Colonic mucosa (tissue), 4 donors: ENCODE data around the gene S100A4. TPM values are rescaled to one million over a fixed set of nuclear protein-coding genes. Genes with fewer than 3 reads are reported as not detected.
"Not testable (repeated sequence)": the region's sequence is repeated elsewhere in the genome, so short reads cannot be mapped to it uniquely, and the experiment has no call there.

Experiments used
- DNase-seq: peaks from one replicate; pipeline ENCODE4 v3.0.0-alpha.2; 2020
- H3K27ac ChIP-seq: fragments of 200-600 bp; one replicate; pipeline ENCODE4 v1.8.0; 2021
- H3K27me3 ChIP-seq: fragments of 200-600 bp; one replicate; pipeline ENCODE4 v1.8.0; 2021
- H3K36me3 ChIP-seq: fragments of 200-600 bp; one replicate; pipeline ENCODE4 v1.8.0; 2021
- H3K4me1 ChIP-seq: fragments of 200-600 bp; one replicate; pipeline ENCODE4 v1.8.0; 2021; ENCODE audit warnings: mild to moderate bottlenecking
- H3K4me3 ChIP-seq: fragments of 200-600 bp; one replicate; pipeline ENCODE4 v1.8.0; 2021
- H3K9ac ChIP-seq, 2 donors: one replicate each; pipeline ENCODE4 v1.7.0; 2013; ENCODE audit warnings: control low read depth in 2 of 2, low read depth in 2 of 2, low read length in 2 of 2
- H3K9me3 ChIP-seq: fragments of 200-600 bp; one replicate; pipeline ENCODE4 v1.8.0; 2021
- intact Hi-C: fragments of 100-400 bp; cut with DNase I; formaldehyde crosslinking; loops from one replicate; pipeline ENCODE4 v1.14.1; 2022
- total RNA-seq, 2 donors: library from RNA; stranded (reverse); fragmentation: NEBNext Ultra II Directional in 1 of 2; extraction: Animal tissue kit (Norgen Biotek cat#: 25700) in 1 of 2; gene quantifications; one replicate each; pipeline ENCODE4 v1.2.1, GENCODE V29; 2021
- TF ChIP-seq, protein P1 (sequence below): fragments of 200-600 bp; IDR thresholded peaks from one replicate; pipeline ENCODE4 v1.8.0; 2022; ENCODE audit warnings: antibody characterized with exemption, mild to moderate bottlenecking
- donor health status: healthy.
- donor health status: DM: no; HTN: no; CAD: no.
- donor health status: DM: no; HTN: no; CAD: no.

The S100A4 gene
- total RNA-seq, 2 donors from 2014 or later, result 41.8 to 83.8 TPM

DNA sequence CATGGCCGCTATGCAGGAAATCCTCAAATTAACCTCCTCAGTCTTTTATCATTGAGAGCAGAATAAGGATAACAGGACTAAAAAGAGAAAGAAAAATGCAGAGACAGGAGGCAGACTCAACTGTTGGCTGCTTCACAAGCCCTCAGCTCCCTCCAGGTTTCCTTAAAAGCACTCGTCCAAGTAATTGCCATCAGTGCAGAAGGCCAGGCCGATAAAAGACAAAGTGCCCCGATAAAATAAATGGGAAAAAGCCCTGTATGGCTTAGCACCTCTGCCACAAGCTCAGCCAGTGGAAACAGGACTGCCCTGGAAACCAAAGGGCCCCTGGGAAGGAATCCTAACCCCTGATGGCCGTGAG lies 17.9 kb downstream of the S100A4 start:
- H3K27me3 ChIP-seq, result no peaks in the 10 kb centered on the region
- no peak for DNase-seq
- H3K9me3 ChIP-seq, result no peaks in the 10 kb centered on the region
- H3K27ac ChIP-seq, result no peak overlapping the region
- H3K9ac ChIP-seq, result no peak overlapping the region
- TF ChIP-seq, protein P1, sequence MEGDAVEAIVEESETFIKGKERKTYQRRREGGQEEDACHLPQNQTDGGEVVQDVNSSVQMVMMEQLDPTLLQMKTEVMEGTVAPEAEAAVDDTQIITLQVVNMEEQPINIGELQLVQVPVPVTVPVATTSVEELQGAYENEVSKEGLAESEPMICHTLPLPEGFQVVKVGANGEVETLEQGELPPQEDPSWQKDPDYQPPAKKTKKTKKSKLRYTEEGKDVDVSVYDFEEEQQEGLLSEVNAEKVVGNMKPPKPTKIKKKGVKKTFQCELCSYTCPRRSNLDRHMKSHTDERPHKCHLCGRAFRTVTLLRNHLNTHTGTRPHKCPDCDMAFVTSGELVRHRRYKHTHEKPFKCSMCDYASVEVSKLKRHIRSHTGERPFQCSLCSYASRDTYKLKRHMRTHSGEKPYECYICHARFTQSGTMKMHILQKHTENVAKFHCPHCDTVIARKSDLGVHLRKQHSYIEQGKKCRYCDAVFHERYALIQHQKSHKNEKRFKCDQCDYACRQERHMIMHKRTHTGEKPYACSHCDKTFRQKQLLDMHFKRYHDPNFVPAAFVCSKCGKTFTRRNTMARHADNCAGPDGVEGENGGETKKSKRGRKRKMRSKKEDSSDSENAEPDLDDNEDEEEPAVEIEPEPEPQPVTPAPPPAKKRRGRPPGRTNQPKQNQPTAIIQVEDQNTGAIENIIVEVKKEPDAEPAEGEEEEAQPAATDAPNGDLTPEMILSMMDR, result no peak
- H3K4me3 ChIP-seq, result no peak overlapping the region
- intact Hi-C loops, result no loop called here
- no peaks in the 10 kb centered on the region for H3K36me3 ChIP-seq
- H3K4me1 ChIP-seq, result no peaks in the 10 kb centered on the region

DNA sequence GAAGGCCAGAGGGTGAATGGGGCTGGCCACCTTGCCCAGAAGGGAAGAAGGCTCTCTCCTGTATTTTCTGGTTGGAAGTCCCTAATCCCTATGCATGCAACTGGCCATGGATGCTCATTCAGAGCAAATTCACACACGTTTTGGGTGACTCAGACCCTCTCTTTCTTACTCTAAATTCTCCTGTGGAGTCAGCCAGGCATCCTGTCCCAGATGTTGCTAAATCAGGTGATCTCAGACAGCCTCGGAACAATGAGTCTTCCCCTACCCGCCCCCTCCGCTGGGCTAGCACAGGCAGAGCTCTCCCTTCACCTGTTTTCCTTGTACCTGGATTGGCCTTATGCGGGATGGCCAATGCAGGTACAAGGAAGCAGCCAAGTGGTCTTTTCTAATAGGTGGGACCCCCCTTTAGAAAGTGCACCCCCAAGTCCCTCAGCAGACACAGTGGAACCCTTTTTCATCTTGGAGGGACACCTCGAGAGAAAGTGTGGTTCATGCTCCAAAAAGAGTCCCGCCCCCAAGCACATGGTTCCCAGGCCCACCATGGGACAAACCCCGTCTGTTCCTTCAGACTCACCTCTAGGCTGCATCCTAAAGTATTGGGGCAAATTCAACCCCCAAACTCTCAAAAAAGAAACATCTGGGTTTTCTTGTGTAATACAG lies 18.5 kb downstream of the S100A4 start:
- Histone ChIP-seq H3K27me3 (no peaks in the 10 kb centered on the region), H3K36me3 (no peaks in the 10 kb centered on the region), H3K27ac (no peak overlapping the region), H3K9me3 (no peaks in the 10 kb centered on the region), H3K4me1 (no peaks in the 10 kb centered on the region), H3K4me3 (no peak overlapping the region), H3K9ac (no peak overlapping the region)
- TF ChIP-seq, protein P1, result no peak
- intact Hi-C loops, result no loop called here
- DNase-seq, result no peak

DNA sequence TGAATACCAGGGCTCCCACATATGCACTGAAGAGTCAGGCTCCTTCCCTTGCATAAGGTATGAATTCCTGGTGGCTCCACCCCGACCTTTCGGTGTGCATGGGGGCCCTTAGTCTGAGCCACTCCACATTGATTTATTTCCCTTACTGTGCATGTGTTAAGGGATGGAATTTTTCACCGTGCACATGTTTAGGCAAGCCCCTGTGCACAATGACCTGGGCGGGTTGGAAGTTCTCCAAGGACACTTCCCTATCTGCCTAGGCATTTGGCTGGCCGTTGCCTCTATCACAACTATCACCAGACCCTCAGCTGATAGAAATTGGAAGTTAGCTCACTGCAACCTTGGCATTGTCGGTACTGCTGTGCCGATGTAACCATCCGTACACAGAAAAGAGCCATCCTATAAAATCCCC lies 19.5 kb downstream of the S100A4 start:
- Histone ChIP-seq H3K4me3 (no peak overlapping the region), H3K36me3 (no peaks in the 10 kb centered on the region), H3K27me3 (no peaks in the 10 kb centered on the region), H3K9me3 (no peaks in the 10 kb centered on the region), H3K27ac (no peak overlapping the region), H3K9ac (no peak overlapping the region), H3K4me1 (no peaks in the 10 kb centered on the region)
- DNase-seq, result peak; percentile 38
- intact Hi-C loops, result no loop called here
- TF ChIP-seq, protein P1, result no peak

DNA sequence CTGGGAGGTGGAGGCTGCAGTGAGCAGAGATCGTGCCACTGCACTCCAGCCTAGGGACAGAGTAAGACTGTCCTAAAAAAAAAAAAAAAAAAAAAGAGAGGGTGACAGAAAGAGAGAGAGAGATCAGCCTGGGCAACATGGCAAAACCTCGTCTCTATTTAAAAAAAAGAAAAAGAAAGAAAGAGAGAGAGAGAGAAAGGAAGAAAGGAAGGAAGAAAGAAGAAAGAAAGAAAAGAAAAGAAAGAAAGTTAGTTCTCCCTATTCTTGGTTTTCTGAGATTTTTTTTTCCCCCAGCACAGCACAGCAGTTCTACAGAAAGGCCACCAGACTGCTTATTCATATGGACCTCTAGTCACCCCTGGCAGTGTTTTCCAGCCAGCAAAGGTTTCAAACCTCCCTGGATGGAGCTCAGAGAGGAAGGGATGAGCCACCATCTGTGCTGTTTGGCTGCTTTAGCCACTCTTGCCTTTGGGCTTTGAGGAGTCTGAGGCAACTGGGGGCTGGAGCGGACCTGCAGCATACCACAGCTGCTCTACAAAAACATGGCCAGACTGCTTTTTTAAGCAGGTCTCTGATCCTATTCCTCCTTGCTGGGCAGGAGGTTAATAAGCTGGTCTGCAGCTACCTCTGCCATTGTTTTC lies 20.4 kb downstream of the S100A4 start:
- TF ChIP-seq, protein P1, result no peak
- no peak for DNase-seq
- H3K27ac ChIP-seq, result no peak overlapping the region

DNA sequence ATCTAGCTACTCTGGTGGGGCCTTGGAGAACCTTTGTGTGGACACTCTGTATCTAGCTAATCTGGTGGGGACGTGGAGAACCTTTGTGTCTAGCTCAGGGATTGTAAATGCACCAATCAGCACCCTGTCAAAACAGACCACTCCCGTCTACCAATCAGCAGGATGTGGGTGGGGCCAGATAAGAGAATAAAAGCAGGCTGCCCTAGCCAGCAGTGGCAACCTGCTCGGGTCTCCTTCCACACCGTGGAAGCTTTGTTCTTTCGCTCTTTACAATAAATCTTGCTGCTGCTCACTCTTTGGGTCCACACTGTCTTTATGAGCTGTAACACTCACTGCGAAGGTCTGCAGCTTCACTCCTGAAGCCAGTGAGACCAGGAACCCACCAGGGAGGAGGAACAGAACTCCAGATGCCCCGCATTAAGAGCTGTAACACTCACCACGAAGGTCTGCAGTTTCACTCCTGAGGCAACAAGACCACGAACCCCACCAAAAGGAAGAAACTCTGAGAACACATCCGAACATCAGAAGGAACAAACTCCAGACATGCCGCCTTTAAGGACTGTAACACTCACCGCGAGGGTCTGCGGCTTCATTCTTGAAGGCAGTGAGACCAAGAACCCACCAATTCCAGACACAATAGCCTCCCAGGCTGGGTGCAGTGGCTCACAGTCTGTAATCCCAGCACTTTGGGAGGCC lies 23.1 kb downstream of the S100A4 start:
- H3K36me3 ChIP-seq, H3K9me3 ChIP-seq, H3K9ac ChIP-seq, intact Hi-C loops, H3K27me3 ChIP-seq, H3K4me1 ChIP-seq, H3K27ac ChIP-seq, DNase-seq, H3K4me3 ChIP-seq: not testable (repeated sequence)

More for the DNA sequence above, 20.4 kb downstream of the S100A4 start:
- Histone ChIP-seq H3K36me3 (no peaks in the 10 kb centered on the region), H3K4me3 (no peak overlapping the region), H3K4me1 (no peaks in the 10 kb centered on the region), H3K9ac (no peak overlapping the region), H3K27me3 (no peaks in the 10 kb centered on the region), H3K9me3 (no peaks in the 10 kb centered on the region)
- intact Hi-C loops, result no loop called here

DNA sequence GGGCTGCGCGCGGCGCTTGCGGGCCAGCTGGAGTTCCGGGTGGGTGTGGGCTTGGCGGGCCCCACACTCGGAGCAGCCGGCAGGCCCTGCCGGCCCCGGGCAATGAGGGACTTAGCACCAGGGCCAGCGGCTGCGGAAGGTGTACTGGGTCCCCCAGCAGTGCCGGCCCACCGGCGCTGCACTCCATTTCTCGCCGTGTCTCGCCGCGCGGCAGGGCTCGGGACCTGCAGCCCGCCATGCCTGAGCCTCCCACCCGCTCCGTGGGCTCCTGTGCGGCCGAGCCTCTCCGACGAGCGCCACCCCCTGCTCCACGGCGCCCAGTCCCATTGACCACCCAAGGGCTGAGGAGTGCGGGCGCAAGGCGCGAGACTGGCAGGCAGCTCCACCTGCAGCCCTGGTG lies 23.8 kb downstream of the S100A4 start:
- H3K4me3 ChIP-seq, intact Hi-C loops, DNase-seq, H3K9me3 ChIP-seq, H3K36me3 ChIP-seq, H3K9ac ChIP-seq, H3K4me1 ChIP-seq, H3K27ac ChIP-seq, H3K27me3 ChIP-seq: not testable (repeated sequence)
